GM23338 (cell line): ENCODE measurements around the gene CFAP58. TPM values are rescaled to one million over a fixed set of nuclear protein-coding genes. Genes with fewer than 3 reads are reported as not detected.

Source experiments
- ATAC-seq: fragments of 200-7000 bp; cut with Tn5 transposase; 3 replicates; pipeline ENCODE4 v1.9.1; 2020
- DNase-seq: peaks from one replicate; pipeline ENCODE4 v3.0.0-alpha.2; 2015; ENCODE audit warnings: low spot score
- H2AFZ ChIP-seq: fragments of 200-600 bp; sonication (generic); 2 replicates; pipeline ENCODE4 v1.8.0; 2016; ENCODE audit warnings: antibody characterized with exemption, mild to moderate bottlenecking, moderate library complexity
- H3F3A ChIP-seq: fragments of 200-600 bp; sonication (generic); replicated peaks from 2 replicates; pipeline ENCODE4 v1.8.0; 2017; ENCODE audit warnings: antibody characterized with exemption, mixed run types, low read depth
- H3K27ac ChIP-seq: fragments of 200-600 bp; sonication (generic); 2 replicates; pipeline ENCODE4 v1.6.1; 2016; ENCODE audit warnings: low read depth
- H3K27me3 ChIP-seq: fragments of 200-600 bp; sonication (generic); 2 replicates; pipeline ENCODE4 v1.8.0; 2016; ENCODE audit warnings: mild to moderate bottlenecking, mixed run types, moderate library complexity; ENCODE audit not compliant: insufficient read depth
- H3K36me3 ChIP-seq: fragments of 200-600 bp; sonication (generic); 2 replicates; pipeline ENCODE4 v1.8.0; 2016; ENCODE audit warnings: mild to moderate bottlenecking; ENCODE audit not compliant: insufficient read depth
- H3K4me1 ChIP-seq: fragments of 200-600 bp; sonication (generic); 2 replicates; pipeline ENCODE4 v1.8.0; 2016; ENCODE audit warnings: mild to moderate bottlenecking, moderate library complexity; ENCODE audit not compliant: insufficient read depth
- H3K4me2 ChIP-seq: fragments of 200-600 bp; sonication (generic); 2 replicates; pipeline ENCODE4 v1.7.1; 2017; ENCODE audit warnings: mixed run types
- H3K4me3 ChIP-seq: fragments of 200-600 bp; sonication (generic); 2 replicates; pipeline ENCODE4 v1.6.1; 2016; ENCODE audit warnings: mixed run types
- H3K79me2 ChIP-seq: fragments of 200-600 bp; sonication (generic); replicated peaks from 2 replicates; pipeline ENCODE4 v1.8.0; 2017; ENCODE audit warnings: mild to moderate bottlenecking; ENCODE audit not compliant: insufficient read depth
- H3K9me2 ChIP-seq: fragments of 200-600 bp; sonication (generic); 2 replicates; pipeline ENCODE4 v1.8.0; 2017; ENCODE audit not compliant: insufficient read depth
- H4K20me1 ChIP-seq: fragments of 200-600 bp; sonication (generic); replicated peaks from 2 replicates; pipeline ENCODE4 v1.8.0; 2017; ENCODE audit warnings: mild to moderate bottlenecking; ENCODE audit not compliant: insufficient read depth
- H3K27ac Mint-ChIP-seq: 2 replicates; pipeline ENCODE4 v1.8.0; 2020; ENCODE audit warnings: inconsistent platforms, mild to moderate bottlenecking, moderate library complexity, mixed read lengths
- H3K27me3 Mint-ChIP-seq: 3 replicates; pipeline ENCODE4 v1.8.0; 2022; ENCODE audit warnings: low read depth, mild to moderate bottlenecking, moderate library complexity, mixed read lengths, inconsistent platforms; ENCODE audit not compliant: insufficient read depth, poor library complexity
- H3K36me3 Mint-ChIP-seq: 3 replicates; pipeline ENCODE4 v1.8.0; 2021; ENCODE audit warnings: low read depth, mild to moderate bottlenecking, inconsistent platforms, moderate library complexity, mixed read lengths
- H3K4me1 Mint-ChIP-seq: 3 replicates; pipeline ENCODE4 v1.8.0; 2020; ENCODE audit warnings: mild to moderate bottlenecking, inconsistent platforms, mixed read lengths
- H3K4me3 Mint-ChIP-seq: 3 replicates; pipeline ENCODE4 v1.8.0; 2021; ENCODE audit warnings: moderate library complexity, mild to moderate bottlenecking, inconsistent platforms, mixed read lengths
- H3K9me3 Mint-ChIP-seq: 3 replicates; pipeline ENCODE4 v1.8.0; 2020; ENCODE audit warnings: moderate library complexity, mild to moderate bottlenecking, inconsistent platforms, mixed read lengths
- CREB1 ChIP-seq: fragments of 250-450 bp; sonication (Bioruptor Pico); IDR thresholded peaks from 2 replicates; pipeline ENCODE4 v1.5.0; 2020; ENCODE audit warnings: low read depth, mild to moderate bottlenecking, moderate library complexity
- ETS1 ChIP-seq: IDR thresholded peaks from 2 replicates; pipeline ENCODE4 v1.6.1; 2016; ENCODE audit warnings: antibody characterized with exemption
- EZH2 ChIP-seq: fragments of 200-600 bp; sonication (generic); IDR thresholded peaks from one replicate; pipeline ENCODE4 v1.8.0; 2017; ENCODE audit warnings: antibody characterized with exemption, mild to moderate bottlenecking, low read depth; ENCODE audit not compliant: unreplicated experiment
- NANOG ChIP-seq: IDR thresholded peaks from 2 replicates; pipeline ENCODE4 v1.6.1; 2016; ENCODE audit warnings: antibody characterized with exemption, borderline replicate concordance
- POLR2AphosphoS5 ChIP-seq: IDR thresholded peaks from 2 replicates; pipeline ENCODE4 v1.6.1; 2016; ENCODE audit warnings: antibody characterized with exemption, low read depth
- STAT1 ChIP-seq: IDR thresholded peaks from one replicate; pipeline ENCODE4 v1.6.1; 2016; ENCODE audit warnings: antibody characterized with exemption; ENCODE audit not compliant: unreplicated experiment
- ZNF114 ChIP-seq: fragments of 250-450 bp; sonication (Bioruptor Pico); IDR thresholded peaks from 2 replicates; pipeline ENCODE4 v1.5.0; 2020; ENCODE audit warnings: mild to moderate bottlenecking, moderate library complexity
- ZNF331 ChIP-seq: fragments of 250-450 bp; sonication (Bioruptor Pico); IDR thresholded peaks from 2 replicates; pipeline ENCODE4 v1.5.0; 2020; ENCODE audit warnings: low read depth, mild to moderate bottlenecking, moderate library complexity
- polyA plus RNA-seq: library from polyadenylated mRNA; unstranded; fragments of >200 nt; fragmentation: Nextera tagmentation; extraction: Ambion mirVana; gene quantifications from 2 replicates; pipeline ENCODE4 v1.2.1, GENCODE V29; 2016
- total RNA-seq: library from RNA; depleted of rRNA; stranded (reverse); fragments of >200 nt; shearing (Covaris generic); gene quantifications from 2 replicates; pipeline ENCODE4 v1.2.3, GENCODE V29; 2014
- TF ChIP-seq, protein P1 (sequence below): IDR thresholded peaks from one replicate; pipeline ENCODE4 v1.6.1; 2018; ENCODE audit warnings: antibody characterized with exemption; ENCODE audit not compliant: unreplicated experiment
- TF ChIP-seq, protein P2 (sequence below), 2 experiments: fragments of 200-600 bp in 1 of 2; sonication (generic) in 1 of 2; conservative IDR thresholded peaks; 2 replicates each; pipeline versions ENCODE4 v1.5.1 to v1.6.1; 2016 to 2017; ENCODE audit warnings: antibody characterized with exemption in 2 of 2, low read depth in 2 of 2, mild to moderate bottlenecking in 2 of 2, moderate library complexity in 1 of 2

CFAP58 gene
- total and polyA plus RNA-seq, 2 experiments from 2014 or later = 0.63 to 0.89 TPM

GRCh38 chr10:104309980-104310978 is 43.4 kb upstream of the CFAP58 start:
- Histone ChIP-seq H3K36me3 (no peaks in the 10 kb centered on the region), H3K27ac (no peak overlapping the region), H4K20me1 (peaks cover 7% of the 10 kb centered on the region), H3F3A (no peaks in the 10 kb centered on the region), H3K4me1 (no peaks in the 10 kb centered on the region), H3K79me2 (no peaks in the 10 kb centered on the region), H2AFZ (no peak overlapping the region), H3K27me3 (no peaks in the 10 kb centered on the region), H3K9me2 (no peaks in the 10 kb centered on the region), H3K4me3 (no peak overlapping the region), H3K4me2 (no peak overlapping the region)
- Mint-ChIP-seq H3K9me3 (no peaks in the 10 kb centered on the region), H3K27ac (no peak overlapping the region), H3K36me3 (peaks cover 30% of the 10 kb centered on the region), H3K27me3 (peaks cover 9% of the 10 kb centered on the region), H3K4me1 (peaks cover 12% of the 10 kb centered on the region), H3K4me3 (no peak overlapping the region)
- DNase-seq (no peak), ATAC-seq (no peak)
- TF ChIP-seq POLR2AphosphoS5 = no peak
- TF ChIP-seq NANOG = no peak
- TF ChIP-seq ETS1 = no peak
- TF ChIP-seq, protein P1, sequence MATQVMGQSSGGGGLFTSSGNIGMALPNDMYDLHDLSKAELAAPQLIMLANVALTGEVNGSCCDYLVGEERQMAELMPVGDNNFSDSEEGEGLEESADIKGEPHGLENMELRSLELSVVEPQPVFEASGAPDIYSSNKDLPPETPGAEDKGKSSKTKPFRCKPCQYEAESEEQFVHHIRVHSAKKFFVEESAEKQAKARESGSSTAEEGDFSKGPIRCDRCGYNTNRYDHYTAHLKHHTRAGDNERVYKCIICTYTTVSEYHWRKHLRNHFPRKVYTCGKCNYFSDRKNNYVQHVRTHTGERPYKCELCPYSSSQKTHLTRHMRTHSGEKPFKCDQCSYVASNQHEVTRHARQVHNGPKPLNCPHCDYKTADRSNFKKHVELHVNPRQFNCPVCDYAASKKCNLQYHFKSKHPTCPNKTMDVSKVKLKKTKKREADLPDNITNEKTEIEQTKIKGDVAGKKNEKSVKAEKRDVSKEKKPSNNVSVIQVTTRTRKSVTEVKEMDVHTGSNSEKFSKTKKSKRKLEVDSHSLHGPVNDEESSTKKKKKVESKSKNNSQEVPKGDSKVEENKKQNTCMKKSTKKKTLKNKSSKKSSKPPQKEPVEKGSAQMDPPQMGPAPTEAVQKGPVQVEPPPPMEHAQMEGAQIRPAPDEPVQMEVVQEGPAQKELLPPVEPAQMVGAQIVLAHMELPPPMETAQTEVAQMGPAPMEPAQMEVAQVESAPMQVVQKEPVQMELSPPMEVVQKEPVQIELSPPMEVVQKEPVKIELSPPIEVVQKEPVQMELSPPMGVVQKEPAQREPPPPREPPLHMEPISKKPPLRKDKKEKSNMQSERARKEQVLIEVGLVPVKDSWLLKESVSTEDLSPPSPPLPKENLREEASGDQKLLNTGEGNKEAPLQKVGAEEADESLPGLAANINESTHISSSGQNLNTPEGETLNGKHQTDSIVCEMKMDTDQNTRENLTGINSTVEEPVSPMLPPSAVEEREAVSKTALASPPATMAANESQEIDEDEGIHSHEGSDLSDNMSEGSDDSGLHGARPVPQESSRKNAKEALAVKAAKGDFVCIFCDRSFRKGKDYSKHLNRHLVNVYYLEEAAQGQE = no peak
- TF ChIP-seq ZNF331 (CRISPR knock-in tag) = no peak
- TF ChIP-seq CREB1 (CRISPR knock-in tag) = no peak

- DNase-seq (no peak), ATAC-seq (no peak)
- Mint-ChIP-seq H3K36me3 (peaks cover 33% of the 10 kb centered on the region), H3K27ac (no peak overlapping the region), H3K9me3 (no peaks in the 10 kb centered on the region), H3K4me3 (no peak overlapping the region), H3K27me3 (peaks cover 8% of the 10 kb centered on the region), H3K4me1 (peaks cover 6% of the 10 kb centered on the region; the same call in 2 of the 3 replicates)
- Histone ChIP-seq H2AFZ (no peak overlapping the region), H3K4me3 (no peak overlapping the region), H3K9me2 (no peaks in the 10 kb centered on the region), H3K36me3 (no peaks in the 10 kb centered on the region), H4K20me1 (peaks cover 11% of the 10 kb centered on the region), H3K4me2 (no peak overlapping the region), H3K79me2 (no peaks in the 10 kb centered on the region; the same call in 1 of the 2 replicates), H3K27ac (no peak overlapping the region), H3K4me1 (no peaks in the 10 kb centered on the region), H3F3A (no peaks in the 10 kb centered on the region), H3K27me3 (no peaks in the 10 kb centered on the region)
- TF ChIP-seq STAT1 (no peak), EZH2 (no peak), NANOG (no peak), POLR2AphosphoS5 (no peak), ZNF331 (CRISPR knock-in tag) (no peak), ETS1 (no peak), ZNF114 (CRISPR knock-in tag) (no peak)
- TF ChIP-seq, protein P2, sequence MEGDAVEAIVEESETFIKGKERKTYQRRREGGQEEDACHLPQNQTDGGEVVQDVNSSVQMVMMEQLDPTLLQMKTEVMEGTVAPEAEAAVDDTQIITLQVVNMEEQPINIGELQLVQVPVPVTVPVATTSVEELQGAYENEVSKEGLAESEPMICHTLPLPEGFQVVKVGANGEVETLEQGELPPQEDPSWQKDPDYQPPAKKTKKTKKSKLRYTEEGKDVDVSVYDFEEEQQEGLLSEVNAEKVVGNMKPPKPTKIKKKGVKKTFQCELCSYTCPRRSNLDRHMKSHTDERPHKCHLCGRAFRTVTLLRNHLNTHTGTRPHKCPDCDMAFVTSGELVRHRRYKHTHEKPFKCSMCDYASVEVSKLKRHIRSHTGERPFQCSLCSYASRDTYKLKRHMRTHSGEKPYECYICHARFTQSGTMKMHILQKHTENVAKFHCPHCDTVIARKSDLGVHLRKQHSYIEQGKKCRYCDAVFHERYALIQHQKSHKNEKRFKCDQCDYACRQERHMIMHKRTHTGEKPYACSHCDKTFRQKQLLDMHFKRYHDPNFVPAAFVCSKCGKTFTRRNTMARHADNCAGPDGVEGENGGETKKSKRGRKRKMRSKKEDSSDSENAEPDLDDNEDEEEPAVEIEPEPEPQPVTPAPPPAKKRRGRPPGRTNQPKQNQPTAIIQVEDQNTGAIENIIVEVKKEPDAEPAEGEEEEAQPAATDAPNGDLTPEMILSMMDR (conservative IDR thresholded peaks at IDR 0.05; ENCODE audit: low read depth in 2 of 2) = no peak
- TF ChIP-seq, protein P1 = no peak
Measured at GRCh38 chr10:104311184-104311720, 42.4 kb upstream of the CFAP58 start.
